NCI-H1436 treated with DMSO at 0.1 percent for 48 hours (cell line): ENCODE measurements around the gene POR.
"Not testable (repeated sequence)": the region's sequence is repeated elsewhere in the genome, so short reads cannot be mapped to it uniquely, and the experiment has no call there.

ENCODE experiments used
- DNase-seq: peaks from one replicate; lab custom pipeline; 2025; lab: John Stamatoyannopoulos, UW

Gene POR

GRCh38 chr7:75914655-75915415, at the start of gene POR:
POR (plus strand) TSS chr7:75915155; CDS start chr7:75954002, 38,847 bp downstream.
- peak; percentile 61 for DNase-seq

GRCh38 chr7:75866114-75866488, 48.9 kb upstream of the POR start:
- no peak for DNase-seq

DNA sequence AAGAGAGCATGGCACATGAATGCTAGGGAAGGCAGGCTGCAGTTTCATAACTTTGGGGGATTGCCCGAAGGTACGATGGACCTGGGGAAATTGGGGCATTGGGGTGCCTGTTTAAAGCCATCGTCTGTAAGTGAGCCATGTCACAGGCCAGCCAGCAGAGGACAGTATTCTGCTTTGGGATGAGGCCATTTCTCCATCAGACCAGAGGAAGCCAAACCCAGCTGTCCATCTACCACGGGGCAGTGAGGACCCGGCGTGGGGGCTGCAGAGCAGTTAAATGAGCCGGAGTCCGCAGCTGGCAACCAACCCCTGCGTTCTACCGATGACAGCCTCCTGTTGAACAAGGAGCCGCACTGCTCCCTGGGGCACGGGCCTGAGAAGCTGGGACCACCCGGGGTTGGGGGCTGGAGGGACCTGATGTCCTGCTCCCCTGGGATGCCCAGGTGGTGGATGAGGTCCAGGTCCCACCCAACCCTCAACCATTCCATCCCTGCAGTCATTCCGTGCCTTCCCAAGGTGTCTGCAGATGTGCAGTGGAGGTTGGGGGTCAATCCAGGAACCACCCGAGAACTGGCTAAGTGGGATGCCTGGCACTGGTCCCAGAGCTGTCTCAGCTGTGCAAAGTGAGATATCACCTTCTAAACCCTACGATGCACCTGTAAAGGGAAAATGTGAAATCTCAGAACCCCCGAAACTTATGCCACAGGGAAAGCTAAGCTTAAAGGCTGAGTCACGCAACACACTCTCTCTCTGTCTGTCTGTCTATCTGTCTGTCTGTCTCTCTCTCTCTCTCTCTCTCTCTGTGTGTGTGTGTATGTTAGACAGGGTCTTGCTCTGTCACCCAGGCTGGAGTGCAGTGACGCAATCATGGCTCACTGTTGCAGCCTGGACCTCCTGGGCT, 48.2 kb upstream of the POR start:
- peak; percentile 28 for DNase-seq

DNA sequence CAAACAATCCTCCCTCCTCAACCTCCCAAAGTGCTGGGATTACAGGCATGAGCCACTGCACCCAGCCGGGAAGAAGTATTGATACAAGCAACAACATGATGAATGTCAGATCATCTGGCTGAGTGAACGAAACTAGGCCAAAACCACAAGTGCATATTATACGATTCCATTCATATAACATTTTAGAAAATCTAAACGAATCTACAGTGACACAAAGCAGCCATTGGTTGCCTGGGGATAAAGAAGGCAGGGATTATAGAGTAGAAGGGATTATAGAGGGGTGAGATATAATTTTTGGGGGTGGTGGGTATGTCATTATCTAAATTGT, 47.6 kb upstream of the POR start:
- DNase-seq: no peak

- DNase-seq: no peak
Observed at GRCh38 chr7:75868153-75868552, 46.8 kb upstream of the POR start.

DNA sequence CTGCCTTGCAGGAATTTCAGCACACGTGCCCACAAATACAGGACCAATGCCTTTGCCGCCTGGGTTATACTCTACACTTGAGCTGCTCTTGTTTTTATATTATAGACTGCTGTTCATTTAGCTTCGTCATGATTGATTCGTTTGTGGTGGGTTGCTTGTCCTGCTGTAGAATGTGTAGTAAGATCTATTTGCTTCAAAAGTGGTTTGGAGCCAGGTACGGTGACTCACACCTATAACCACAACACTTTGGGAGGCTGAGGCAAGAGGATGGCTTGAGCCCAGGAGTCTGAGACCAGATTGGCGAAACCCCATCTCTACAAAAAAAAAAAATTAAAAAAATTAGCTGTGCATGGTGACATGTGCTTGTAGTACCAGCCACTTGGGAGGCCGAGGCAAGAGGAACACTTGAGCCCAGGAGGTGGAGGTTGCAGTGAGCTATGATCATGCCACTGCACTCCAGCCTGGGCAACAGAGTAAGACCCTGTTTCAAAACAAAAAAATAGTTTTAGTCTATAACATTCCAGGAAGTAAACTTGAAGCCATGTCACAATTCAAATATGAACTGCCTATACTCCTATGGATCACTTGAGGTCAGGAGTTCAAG, 45.1 kb upstream of the POR start:
- DNase-seq: no peak

DNA sequence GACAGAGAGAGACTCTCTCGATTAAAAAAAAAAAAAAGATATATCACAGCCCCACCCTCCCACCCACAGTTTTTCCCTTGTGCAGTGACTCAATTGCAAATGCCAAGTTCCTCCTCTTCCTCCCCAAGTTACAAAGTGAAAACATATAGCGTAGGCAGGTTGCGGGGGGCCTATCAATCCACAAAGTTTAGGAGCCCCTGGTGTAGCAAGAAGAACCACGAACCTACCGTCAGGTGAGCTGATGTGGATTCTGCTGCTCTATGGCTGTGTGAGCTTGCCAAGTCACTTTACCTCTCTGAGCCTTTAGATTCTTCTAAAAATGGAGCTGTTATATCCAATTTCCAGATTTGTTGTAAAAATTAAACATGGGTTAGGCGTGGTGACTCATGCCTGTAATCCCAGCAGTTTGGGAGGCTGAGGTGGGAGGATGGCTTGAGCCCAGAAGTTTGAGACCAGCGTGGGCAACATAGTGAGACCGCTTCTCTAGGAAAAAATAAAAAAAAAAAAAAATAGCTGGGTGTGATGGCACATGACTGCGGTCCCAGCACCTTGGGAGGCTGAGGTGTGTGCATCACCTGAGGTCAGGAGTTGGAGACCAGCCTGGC, 44.3 kb upstream of the POR start:
- DNase-seq: no peak

GRCh38 chr7:75872073-75872782, 42.7 kb upstream of the POR start:
- no peak for DNase-seq

- DNase-seq: not testable (repeated sequence)
Observed at GRCh38 chr7:75874180-75874579, 40.8 kb upstream of the POR start.

DNA sequence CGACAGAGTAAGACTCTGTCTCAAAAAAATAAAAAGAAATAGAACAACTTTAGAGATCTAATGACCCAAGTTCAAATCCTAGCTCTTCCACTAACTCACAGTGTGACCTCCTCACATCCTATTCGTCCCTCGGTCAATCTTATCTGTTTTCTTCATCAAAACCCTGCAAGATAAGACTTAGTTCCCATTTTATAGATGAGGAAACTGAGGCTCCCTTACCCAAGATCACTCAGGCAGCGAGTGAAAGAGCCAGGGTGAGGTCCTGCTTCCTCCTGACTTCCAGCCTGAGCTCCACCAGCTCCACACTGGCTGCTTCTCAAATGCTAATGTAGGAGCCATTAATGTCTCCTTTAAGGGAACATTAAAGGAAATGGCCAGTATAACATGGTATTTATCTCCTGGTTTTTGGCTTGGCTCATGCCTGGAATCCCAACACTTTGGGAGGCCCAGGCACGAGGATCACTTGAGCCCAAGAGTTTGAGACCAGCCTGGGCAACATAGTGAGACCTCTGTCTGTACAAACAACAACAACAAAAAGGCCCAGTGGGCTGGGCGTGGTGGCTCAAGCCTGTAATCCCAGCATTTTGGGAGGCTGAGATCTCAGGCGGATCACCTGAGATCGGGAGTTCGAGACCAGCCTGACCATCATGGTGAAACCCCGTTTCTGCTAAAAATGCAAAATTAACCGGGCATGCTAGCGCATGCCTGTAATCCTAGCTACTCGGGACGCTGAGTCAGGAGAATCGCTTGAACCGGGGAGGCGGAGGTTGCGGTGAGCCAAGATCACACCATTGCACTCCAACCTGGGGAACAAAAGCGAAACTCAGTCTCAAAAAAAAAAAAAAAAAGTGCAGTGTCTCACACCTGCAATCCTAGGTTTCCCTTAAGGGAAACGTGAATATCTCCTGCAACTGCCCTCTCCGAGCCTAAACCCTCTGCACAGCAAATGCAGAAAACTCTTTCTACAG, 39.6 kb upstream of the POR start:
- no peak for DNase-seq

DNA sequence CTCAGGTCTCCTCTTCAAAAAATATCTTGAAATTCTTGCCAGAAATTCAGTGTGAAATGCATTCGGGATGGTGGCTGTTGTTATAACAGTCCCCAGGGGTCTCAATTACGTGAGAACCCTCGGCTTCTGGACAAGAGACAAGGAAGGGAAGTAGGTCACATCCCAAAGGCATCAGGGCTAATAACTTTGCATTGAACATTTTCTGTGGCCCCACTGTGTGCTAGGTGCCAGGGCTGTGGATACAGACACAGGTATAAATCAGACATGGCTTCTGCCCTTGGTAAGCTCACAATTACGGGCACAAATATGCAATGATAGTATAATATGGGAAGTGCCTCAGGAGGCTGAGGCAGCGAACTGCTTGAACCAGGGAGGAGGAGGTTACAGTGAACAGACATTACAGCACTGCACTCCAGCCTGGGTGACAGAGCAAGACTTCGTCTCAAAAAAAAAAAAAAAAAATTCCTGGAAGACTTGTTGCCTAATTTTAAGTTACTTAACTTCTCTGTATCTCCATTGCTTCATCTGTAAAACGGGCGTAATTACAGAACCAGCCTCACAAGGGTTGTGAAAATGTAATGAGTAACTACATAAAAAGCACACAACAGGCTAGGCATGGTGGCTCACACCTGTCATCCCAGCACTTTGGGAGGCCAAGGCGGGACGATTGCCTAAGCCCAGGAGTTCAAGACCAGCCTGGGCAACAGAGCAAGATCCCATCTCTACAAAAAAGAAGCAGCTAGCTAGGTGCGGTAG, 38.7 kb upstream of the POR start:
- DNase-seq: no peak

DNA sequence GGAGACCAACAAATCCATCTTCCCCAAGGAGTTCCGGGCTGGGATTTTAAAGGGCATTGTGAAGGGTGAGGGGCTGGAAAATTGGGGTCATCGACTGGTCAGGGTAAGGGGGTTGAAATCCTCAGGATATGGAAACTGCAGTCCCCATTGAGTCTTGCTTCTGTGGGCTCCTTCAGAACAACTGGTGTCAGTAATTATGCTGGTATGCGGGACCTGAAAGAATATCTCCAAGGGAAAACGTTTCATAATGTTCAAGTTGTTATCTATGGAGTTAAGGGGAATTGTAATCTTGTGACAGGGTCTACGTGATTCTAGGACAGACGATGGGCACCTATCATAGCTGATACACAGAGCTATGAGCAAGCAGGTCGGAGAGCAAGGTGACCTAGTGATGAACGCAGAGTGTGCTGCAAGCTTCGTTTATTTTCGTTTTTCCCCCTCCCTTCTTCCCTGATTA, 36.6 kb upstream of the POR start:
- no peak for DNase-seq

GRCh38 chr7:75878769-75879611, 36.0 kb upstream of the POR start, which contains the start of gene RHBDD2:
RHBDD2 (plus strand) TSS chr7:75879034; CDS start chr7:75879083, 49 bp downstream.
- DNase-seq: peak; percentile 46

DNA sequence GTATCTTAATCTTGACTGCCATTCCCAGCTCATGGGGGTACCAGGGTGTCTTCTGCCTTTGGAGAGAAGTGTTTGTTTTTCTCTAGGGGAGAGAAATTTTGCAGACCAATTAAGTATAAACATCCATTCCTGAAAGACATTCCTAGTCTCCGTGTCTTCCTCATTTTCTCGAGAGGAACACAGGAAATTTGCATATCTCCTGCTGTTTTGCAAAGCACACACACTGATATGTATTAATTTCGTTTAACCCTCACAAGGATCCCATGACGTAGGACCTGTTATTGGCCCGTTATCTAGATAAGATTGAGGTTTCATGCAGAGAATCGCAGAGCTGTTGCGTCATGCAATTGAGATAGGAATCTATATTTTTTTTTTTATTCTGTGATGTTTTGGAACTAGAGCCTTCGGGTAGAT, 35.2 kb upstream of the POR start:
- no peak for DNase-seq

GRCh38 chr7:75880242-75880641, 34.7 kb upstream of the POR start:
- DNase-seq: no peak

GRCh38 chr7:75881436-75882095, 33.4 kb upstream of the POR start:
- no peak for DNase-seq

DNA sequence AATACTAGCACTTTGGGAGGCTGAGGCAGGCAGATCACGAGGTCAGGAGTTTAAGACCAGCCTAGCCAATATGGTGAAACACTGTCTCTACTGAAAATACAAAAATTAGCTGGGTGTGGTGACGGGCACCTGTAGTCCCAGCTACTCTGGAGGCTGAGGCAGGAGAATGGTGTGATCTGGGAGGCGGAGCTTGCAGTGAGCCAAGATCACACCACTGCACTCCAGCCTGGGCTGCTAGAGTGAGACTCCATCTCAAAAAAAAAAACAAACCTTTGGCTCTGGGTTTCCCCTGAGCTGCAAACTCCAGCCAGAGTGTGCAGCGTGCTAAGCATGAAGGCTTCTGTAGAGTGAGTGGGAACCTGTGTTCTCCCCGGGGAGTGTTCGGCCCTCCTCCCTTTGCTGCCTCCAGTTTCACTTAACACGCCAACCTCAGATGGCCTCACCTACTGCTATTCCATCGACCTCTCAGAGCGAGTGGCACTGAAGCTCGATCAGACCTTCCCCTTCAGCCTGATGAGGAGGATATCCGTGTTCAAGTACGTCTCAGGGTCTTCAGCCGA, 31.6 kb upstream of the POR start:
- not testable (repeated sequence) for DNase-seq

- no peak for DNase-seq
Observed at GRCh38 chr7:75884476-75884875, 30.5 kb upstream of the POR start.
